ENCODE measurements around the gene KCNQ1OT1.

Gene KCNQ1OT1

DNA sequence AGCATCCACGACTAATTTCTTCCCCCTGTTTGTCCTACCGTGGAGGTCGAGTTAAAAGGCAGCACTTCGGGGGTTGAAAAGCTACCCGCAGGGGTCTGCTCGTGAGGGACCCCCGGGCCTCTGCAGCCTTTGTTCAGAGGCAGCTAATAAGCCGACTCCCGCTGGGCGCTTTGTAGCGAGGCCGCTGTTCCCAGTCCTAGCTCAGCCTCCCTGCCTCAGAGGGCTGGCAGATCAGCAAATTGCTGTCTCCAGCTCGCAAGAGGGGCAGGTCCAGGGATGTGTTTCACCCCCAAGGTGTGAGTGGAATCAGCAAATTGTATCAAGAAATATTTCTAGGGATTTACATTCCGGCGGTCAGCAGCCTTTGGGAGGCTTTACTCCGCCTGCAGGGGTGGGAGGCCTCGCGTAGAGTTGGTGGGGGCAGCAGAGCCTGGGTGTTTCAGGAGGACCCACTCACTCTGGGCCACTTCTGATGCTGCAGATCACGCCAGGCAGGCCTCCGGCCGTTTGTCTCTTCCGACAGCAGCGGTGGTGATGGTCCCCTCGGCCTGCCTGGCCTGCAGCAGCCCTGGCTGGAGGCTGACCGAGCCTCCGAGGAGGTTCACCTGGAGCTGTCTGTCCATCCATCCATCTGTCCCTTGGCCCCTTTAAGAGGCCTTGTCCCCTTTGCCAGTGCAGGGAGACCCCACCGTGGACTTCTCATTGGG, 21.6 kb upstream of the KCNQ1OT1 start:
- no peak for DNase-seq (ENCODE audit: low read depth)

DNA sequence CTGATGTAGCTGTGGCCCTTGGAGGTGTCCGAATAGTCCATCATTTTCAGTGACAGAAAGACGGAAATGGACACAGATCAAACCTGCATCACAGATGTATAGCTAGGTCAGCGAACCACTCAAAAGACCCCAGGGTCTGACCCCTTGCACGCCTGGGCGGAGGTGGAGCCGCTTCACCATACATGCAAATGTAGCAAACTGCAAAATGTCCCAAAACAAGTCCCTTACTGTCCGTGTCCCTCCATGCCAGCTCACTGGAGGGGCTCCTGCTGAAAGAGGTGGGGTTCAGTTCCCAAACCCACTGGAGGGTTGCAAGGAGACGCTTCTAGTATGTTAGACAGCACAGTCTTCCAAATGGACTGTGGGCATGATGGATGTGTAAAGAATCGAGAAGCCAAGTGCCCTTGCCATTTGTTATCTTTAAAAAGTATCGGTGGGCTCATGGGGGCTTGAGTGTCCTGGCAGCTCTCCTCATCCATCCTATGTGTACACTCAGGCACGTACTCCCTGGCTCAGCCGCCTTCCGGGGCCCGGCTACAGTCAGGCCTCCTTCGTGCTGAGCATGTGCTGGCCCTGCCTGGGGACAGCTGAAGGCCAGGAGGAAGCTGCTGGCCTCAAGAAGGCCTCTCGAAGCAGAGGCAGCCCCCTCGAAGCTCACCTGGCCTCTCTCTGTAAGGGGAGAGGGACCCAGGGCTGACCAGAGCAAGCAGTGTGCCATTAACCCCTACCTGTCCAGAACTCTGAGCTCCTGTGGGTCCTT, 20.2 kb upstream of the KCNQ1OT1 start:
- no peak for DNase-seq (ENCODE audit: low read depth)

DNA sequence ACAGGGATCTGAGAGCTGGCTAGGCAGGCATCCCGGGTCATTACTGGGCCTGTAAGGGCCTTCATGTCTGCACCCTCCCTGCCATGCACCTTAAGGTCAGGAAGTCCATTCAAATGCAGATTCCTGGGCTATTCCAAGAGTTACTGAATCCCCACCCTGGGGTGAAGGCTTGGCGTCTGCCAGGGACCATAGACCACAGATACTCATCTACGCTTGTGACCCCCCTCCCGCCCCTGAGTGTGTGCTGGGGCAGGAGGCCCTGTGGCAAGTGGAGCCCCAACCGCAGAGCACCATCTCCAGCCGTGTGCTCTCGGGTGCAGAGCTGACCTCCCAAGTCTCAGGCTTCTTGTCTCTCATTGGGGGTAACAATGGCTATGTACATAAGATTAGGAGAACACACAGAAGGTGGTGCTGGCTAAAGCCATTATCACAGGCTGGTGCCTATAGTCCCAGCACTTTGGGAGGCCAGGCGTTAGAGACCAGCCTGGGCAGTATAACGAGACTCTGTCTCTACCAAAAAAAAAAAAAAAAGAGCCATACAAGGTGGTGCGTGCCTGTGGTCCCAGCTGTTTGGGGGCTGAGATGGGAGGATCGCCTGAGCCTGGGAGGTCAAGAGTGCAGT, 19.1 kb upstream of the KCNQ1OT1 start:
- no peak for DNase-seq (ENCODE audit: low read depth)

DNA sequence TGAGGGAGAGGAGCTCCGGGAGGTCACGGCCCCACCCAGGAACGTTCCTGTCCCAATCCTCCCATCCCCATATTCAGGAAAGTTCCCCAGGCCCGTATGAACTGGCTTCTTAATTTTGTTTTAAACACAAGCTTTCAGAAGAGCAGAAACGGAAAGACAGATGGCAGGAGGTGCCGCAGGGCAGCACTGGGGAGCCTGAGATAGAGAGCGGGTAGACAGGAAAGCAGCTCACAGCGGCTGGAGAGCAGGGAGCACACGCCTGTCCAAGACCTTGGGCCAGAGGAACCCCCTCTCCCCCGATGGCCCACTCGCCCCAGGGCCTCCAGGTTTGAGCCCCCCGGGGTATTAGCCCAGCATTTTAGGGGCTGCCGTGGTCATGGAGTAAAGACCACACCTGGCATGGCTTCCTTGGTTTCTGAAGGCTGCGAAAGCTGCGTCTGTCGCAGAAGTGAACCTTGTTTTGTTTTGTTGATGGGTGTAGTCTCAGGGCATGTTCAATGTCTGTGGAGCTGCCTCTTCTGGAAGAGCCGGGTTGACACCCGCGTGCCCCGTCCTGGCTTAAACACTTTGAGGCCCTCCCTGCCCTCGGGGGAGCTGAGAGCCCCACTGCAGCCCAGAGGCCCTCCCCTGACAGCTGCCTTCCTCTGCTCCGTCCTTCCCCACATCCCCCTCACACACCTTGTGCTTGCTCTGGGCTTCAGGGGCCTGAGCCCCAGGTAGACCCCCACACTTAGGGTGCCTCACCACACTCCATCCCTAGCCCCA, 17.9 kb upstream of the KCNQ1OT1 start:
- no peak for DNase-seq (ENCODE audit: low read depth)

DNA sequence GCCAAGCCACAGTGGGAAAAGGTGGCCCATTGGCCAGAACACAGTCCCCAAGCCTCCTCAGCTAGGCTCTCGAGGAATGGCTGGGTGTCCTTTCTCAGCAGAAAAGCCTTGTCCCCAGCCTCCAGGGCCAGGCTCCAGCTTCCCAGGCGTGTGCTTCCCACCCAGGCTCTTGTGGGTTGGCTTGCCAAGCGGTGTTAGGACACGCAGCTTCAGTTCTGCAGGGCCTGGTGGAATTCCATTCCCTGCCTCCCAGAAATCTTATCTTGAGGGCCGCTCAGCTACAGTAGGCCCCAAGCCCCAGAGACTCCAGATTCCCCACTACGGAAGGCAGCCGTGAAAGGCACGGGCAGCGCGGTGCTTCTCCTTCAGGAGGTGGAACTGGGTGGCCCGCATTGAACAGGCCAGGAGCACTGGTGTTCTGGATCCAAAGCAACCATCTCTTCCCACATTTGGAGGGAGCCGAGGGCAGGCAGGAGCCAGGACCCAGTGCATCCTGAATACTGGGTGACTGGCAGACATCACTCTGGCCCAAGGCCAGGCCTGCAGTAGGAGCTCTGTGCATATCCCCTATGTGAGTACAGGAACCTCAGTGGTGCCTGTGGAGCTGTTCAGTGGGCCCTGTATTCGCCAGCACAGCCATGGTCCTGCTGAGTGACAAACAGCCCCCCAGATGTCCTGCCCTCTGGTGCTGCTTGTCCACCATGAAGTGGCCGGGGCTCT, 16.7 kb upstream of the KCNQ1OT1 start:
- no peak for DNase-seq (ENCODE audit: low read depth)

DNA sequence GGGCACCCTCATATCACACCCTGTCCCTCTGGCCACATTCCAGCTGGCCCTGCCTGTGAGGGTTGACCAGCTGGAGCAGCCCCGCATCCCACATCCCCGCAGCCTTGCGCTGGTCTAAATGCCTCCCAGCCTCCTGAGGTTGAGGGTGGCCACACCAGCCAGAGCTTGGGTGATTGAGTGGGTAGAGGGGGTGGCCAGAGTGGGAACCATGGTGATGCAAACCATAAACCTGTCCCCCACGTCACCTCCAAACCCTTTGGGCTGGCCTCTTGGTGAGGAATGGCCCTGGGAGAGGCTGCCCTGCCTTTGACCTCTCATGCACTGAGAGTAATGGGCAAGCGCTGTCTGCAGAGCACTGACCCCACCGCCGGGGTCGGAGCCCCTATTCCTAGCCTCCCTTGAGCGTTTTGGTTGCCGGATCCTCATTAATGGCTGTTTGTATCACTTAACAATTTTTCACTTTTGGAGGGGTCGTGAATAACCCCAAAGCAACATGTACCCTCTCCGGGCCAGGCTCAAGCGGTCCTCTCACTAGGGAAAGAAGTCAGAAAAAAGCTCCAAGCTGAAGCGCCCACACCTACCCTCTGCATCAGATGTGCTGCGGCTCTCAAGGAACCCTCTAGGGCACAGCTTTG, 16.0 kb upstream of the KCNQ1OT1 start:
- no peak for DNase-seq (ENCODE audit: low read depth)

DNA sequence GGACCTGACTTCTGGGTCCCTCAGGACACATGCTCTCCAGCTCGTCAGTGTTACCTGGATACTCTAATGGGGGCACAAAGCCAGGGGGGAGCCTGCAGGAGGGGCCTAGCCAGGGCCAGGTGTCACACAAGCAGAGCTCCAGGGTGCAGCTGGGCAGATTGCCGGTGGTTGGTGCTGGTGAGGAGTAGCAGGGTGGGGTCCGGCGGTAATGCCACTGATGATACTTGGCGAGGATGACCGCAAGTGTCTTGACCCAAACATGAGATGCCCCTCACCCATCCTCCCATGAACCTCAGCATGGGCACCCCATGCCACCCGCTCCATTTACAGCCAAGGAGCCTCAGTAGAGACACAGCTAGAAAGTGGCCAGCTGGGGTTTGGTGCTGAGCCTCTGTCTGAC, 15.1 kb upstream of the KCNQ1OT1 start:
- DNase-seq (ENCODE audit: low read depth): no peak

DNA sequence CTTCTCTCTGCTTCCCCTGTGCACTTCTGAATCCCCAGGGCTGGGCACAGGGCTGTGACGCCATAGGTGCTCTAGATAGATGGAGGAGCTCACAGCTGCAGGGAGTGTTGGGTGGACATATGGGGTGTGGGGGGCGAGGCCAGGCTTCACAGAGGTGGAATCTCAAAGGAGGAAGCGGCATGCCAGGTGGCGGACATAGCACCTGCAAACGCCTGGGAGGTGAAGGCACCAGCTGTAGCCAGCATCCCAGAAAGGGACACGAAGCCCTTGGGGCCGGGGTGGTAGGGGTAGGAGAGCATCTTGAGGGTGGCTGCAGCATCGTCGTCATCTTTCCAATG, 14.6 kb upstream of the KCNQ1OT1 start:
- no peak for DNase-seq (ENCODE audit: low read depth)

DNA sequence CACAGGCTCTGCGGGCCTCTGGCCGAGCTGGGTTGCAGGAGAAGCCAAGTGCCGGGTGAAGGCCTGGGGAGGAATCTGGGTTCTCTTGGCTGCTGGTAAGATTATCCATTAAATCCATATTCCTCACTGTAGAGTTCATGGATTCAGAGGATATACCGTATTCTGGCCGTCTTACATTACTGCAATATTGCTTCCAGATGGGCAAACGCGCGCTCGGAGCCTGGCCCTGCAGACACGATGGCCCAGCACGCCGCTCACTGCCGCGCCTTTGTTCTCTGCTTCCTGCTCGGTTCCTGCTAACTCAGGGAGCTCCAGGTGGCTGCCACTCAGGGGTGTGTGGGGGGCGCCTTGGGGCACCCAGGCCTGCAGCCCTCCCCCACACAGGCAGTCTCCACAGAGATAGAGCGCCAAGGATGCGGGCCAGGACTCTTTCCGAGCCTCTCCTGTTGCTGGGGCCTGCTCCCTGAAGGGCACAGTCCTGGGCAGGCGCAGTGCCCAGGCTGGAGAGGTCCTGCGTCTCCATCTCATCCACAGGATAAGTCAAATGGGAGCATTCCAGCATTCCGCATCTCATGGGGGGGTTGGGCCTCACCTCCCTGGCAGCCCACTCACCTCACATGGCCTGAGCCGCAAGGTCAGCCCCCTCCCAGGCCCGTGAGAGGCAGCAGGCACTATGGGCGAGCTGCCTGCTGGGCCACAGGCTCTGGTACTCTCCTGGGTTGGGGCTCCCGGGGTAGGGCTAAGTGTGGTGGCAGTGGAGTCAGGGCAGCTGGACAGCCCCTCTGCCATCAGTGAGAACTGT, 14.1 kb upstream of the KCNQ1OT1 start:
- no peak for DNase-seq (ENCODE audit: low read depth)

DNA sequence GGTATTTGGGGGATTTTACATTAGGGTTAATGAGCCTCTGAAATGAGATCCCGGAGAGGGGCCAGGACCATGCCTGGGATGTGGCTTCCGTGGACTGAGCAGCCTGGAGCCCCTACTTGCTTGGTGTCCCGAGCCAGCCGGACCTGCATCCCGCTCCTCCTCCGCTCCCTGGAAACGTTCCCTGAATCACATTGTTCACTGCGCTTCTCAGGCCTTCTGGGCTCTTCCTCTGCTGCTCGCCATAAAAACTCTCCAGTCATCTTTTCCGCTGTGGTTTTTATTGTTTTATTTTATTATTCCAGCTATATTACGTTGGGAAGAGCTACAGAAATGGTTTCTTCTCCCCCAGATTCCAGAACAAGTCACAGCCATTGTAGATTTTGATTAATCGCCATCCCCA, 13.3 kb upstream of the KCNQ1OT1 start:
- peak; percentile 53 for DNase-seq (ENCODE audit: low read depth)

DNA sequence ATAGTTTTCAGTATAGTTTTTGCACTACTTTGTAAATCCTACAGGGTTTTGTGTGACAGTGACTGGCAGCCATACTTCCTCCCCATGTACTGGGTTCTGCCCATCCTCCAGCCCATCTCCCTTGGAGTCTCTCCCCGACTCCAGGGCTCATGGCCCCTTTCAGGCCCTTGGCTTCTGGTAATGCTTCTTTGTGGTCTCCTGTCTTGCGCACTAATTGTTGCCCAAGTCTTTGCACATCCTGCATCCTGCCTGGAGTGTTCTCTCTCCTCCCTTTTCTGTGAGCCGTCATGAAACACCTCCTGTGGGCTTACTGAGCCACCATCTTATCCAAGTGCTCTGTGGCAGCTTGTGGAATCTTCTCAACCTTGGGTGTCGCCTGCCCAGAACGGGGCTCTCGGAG, 11.4 kb upstream of the KCNQ1OT1 start:
- no peak for DNase-seq (ENCODE audit: low read depth)

DNA sequence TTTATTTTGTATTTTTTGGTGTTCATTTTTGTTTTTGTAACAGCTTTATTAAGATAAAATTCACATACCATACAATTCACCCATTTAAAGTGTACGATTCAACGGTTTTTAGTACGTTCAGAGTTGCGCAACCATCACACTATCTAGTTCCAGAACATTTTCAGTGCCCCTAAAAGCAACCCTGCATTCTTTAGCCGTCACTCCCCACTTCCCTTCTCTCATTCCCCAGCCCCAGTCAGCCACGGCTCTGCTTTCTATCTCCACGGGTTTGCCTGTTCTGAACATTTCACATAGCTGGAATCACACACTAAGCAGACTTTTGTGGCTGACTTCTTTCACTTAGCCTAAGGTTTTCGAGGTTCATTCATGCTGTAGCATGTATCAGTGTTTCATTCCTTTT, 9.6 kb upstream of the KCNQ1OT1 start:
- DNase-seq (ENCODE audit: low read depth): peak; percentile 62

DNA sequence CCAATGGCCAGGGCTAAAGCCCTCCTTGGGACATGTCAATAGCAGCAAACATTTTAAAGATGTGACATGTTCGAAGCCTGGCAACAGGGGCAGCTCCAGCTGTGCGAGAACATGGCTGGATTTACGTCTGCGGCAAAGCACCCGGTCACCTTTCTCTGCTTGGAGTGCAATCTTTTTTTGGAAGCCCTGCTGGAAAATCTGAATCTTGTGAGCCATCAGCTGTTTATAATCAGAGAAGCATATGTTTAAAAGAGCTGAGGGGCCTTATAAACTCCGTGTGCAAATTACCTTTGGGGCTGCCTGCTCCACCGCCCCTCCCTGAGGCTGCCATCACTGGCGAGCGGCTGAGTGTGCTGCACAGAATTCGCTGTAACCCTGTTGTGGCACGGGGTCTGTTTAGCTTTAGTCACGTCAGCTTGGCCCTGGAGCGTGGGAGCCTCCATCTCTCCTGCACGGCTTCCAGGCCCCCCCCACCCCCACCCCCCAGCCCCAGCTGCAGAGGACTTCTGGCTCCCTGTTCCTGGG, 9.0 kb upstream of the KCNQ1OT1 start:
- peak; percentile 40 for DNase-seq (ENCODE audit: low read depth)

DNA sequence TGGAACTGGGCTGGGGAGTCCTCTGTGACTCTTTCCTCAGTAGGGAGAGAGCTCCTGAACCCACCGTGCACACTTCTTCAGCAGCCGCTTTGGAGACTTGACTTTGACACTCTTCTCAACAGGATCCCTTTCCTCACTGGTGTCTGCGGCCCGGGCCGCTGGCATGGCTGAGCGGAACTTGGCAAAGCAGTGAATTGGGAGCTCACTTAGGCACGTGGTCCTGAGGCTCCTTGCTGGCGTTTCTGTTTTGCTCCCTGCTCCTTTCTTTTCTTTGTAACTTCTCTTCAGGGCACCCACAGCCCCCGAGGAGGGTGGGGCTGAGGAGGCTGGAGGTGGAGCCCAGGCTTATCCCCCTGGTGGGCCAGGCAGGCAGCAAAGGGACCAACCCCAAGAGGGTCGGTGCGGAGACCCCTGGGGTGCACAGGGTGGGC, 8.4 kb upstream of the KCNQ1OT1 start:
- DNase-seq (ENCODE audit: low read depth): no peak

DNA sequence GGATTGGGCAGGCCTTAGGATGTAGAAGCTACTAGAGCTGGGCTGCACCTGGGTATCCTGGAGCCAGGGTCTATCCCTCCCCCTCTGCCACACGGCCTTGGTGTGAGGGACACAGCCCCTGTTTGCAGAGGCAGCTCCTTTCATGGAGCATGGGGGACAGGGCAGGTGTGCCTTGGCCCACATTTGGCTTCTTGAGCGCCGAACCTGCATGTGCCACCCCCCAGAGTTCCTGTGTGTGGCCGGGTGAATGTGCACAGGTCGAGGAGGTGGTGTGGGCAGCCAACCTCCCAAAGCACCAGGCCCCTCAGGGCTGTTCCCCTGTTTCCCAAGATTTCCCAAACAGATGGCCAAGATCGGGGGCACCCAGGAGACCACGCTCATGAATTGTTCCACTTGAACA, 7.9 kb upstream of the KCNQ1OT1 start:
- no peak for DNase-seq (ENCODE audit: low read depth)

DNA sequence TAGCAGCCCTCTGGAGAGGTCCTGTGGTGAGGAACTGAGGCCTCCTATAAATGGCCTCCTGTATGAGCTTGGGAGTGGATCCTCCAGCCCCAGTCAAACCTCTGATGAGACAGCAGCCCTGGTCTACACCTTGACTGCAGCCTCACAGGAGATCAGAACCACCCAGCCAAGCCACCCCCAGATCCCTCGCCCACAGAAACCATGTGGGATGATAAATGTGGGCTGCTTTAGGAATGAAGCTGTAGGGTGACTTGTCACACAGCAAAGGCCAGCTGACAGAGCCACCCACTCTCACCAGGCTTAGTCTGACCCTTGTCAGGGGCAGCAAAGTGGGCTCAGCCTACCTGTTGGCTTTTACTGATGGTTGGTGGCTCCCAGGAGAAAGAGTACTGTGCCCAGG, 6.5 kb upstream of the KCNQ1OT1 start:
- no peak for DNase-seq (ENCODE audit: low read depth)

DNA sequence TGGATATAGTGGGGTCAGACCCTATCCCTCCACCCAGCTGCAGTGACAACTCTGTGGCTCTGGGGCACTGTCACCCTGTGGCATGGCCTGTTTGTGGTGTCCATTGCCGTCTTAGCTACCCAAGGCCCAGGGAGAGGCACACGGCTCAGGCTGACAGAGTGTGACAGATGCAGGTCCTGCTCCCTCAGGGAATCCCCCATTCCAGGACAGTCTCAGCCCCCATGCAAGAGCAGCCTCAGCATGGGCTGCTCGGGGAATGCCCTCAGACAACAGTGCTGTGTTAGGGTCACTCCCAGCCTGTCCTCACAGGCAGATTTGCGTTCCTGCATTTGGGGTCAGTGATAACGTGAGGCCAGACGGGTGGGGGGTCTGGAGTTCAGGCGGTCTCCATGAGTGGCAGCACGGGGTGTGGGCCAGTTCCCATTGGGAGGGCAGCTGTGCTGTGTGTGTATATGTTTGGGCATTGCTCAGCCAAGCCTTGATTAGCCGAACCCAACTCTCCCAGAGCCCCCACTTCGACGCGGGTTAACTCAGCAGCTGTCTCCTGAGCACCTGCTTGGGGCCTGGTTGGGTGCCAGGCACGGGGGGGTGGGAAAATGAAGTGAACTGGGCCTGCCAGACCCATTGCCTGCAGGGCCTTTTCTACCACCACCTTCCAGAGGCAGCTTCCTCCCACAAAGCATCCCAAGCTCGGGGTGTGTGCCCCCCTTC, 5.3 kb upstream of the KCNQ1OT1 start:
- no peak for DNase-seq (ENCODE audit: low read depth)

DNA sequence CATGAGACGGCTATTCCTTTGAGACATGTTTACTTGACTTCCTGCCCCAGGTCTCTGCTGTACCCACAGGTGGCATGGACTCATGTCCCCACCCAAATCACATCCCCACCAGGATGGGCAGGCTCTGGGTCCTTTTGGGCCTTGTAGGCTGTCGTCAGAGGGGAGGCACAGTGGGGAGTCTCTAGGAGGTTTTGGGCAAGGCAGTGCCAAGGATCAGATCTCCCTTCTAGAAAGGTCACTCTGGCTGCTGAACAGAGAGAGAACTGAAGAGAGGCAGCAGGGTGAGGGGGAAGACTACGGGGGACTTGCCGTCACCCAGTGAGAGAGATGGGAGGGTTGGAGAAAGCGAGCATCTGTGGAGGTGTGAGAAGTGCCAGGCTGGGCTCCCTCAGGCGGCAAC, 4.6 kb upstream of the KCNQ1OT1 start:
- DNase-seq (ENCODE audit: low read depth): no peak

DNA sequence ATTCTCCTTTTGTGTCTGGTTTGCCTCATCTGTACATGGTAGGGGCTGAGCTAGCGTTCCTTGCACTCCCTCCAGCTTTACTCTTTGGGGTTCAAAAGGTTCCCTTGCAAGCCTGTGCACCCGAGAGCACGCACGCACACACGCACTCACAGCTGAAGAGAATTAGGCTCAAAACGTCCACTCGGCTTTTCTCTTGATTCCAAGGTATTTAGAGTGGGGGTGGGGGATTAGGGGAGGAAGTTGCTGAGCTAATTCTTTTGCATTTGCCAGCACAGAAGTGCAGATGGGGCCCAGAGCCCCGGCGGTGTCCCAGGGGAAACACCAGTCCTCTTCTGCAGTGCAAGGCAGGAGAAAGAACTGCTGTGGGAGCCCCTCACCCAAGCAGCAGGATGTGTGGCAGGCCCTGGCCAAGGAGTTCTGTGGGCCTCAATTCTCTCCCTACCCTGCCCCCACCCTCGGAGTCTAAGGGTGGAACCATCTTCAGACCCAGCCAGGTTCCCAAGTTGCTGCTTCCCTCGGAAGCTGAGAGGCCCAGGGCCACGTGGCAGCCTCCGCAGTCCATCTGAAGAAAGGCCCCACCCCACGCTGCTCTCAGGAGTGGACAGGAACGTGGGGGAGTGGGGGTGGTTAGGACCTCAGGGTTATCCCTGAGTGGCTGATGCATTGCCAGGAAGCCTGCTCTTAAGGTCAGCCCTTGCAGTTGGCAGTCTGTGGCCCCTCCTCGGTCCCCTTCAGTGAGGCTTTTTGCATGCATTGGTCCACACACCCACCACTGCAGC, 3.8 kb upstream of the KCNQ1OT1 start:
- no peak for DNase-seq (ENCODE audit: low read depth)

Measured in EH (cell line).